Activated CD4-positive, alpha-beta T cell treated with anti-CD3 and anti-CD28 coated beads, Interleukin-2, Interleukin-6, amounts not matched to agents 100 ng/mL and 50 ng/mL, durations not matched to agents 16 hours and 8 hours (primary cell): ENCODE data around the gene MGAT2.
"Not testable (repeated sequence)": the region's sequence is repeated elsewhere in the genome, so short reads cannot be mapped to it uniquely, and the experiment has no call there.

Experiments
- DNase-seq: peaks from one replicate; pipeline ENCODE4 v3.0.0-alpha.2; 2020

Gene MGAT2

GRCh38 chr14:49612671-49613070 lies 7.9 kb upstream of the MGAT2 start:
- DNase-seq = no peak

- no peak for DNase-seq
Measured at GRCh38 chr14:49614196-49614595, 6.4 kb upstream of the MGAT2 start.

- no peak for DNase-seq
Measured at GRCh38 chr14:49615776-49616175, 4.8 kb upstream of the MGAT2 start.

GRCh38 chr14:49617852-49618519 lies 2.6 kb upstream of the MGAT2 start:
- DNase-seq = no peak

DNA sequence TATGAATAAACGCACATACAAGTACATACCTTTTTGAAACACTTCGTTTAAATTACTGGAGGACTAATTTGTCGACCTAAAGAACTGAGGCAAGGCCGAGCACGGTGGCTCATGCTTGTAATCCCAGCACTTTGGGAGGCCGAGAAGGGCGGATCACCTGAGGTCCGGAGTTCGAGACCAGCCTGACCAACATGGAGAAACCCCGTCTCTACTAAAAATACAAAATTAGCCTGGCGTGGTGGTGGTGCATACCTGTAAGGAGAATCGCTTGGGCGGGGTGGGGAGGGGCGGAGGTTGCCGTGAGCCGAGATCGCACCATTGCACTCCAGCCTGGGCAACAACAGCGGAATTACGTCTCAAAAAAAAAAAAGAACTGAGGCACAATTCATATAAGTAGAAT lies 1.3 kb upstream of the MGAT2 start:
- DNase-seq = peak; percentile 11

- no peak for DNase-seq
Measured at GRCh38 chr14:49619730-49620129, 869 bp upstream of the MGAT2 start.

DNA sequence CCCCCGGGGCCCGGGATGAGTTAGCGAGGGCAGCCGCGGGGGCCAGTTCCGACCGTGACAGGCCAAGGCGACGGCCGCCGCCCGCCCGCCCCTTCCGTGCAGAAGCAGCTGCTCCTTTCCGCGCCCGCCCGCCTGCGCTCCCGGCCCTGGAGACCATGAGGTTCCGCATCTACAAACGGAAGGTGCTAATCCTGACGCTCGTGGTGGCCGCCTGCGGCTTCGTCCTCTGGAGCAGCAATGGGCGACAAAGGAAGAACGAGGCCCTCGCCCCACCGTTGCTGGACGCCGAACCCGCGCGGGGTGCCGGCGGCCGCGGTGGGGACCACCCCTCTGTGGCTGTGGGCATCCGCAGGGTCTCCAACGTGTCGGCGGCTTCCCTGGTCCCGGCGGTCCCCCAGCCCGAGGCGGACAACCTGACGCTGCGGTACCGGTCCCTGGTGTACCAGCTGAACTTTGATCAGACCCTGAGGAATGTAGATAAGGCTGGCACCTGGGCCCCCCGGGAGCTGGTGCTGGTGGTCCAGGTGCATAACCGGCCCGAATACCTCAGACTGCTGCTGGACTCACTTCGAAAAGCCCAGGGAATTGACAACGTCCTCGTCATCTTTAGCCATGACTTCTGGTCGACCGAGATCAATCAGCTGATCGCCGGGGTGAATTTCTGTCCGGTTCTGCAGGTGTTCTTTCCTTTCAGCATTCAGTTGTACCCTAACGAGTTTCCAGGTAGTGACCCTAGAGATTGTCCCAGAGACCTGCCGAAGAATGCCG lies 699 bp downstream of the MGAT2 start:
- DNase-seq = peak; percentile 71

- DNase-seq = no peak
Measured at GRCh38 chr14:49622022-49622607, 1.5 kb downstream of the MGAT2 start.

GRCh38 chr14:49623387-49623786 lies 2.8 kb downstream of the MGAT2 start:
- DNase-seq = no peak

DNA sequence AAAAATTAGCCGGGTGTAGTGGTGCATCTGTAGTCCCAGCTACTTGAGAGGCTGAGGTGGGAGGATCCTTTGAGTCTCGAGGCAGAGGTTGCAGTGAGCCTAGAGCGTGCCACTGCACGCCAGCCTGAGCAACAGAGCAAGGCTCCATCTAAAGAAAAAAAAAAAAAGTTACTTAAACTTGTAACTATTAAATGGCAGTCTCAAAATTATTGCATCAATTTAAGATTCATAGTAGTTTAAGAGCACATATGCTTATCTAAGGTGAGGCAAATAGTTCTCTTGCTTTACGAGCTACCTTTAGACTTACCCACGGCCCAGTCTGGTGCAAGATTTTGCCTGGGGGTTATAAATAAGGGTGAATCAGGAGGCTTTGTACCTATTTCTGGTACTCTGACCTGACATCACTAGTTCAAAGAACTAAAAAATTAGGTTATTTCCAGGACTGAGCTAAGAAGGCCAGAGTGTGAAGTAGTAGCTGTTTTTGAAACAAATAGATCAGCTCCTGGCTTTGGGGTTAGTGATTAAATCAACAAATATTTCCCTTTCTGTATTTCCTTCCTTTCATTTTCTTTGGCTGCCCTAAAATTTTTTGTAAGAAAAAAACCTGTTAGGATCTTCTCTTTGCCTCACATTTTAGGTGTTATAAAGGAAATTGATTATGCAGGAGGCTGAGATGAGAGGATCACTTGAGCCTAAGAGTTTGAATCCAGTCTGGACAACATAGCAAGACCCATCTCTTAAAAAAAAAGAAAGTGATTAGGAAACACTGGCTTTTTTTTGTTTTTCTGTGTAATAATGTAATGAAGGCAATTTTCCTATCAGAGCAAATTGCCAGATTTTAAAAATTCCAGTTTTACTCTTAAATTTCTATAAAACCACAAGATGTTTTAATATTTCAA lies 3.6 kb downstream of the MGAT2 start:
- peak; percentile 47 for DNase-seq

GRCh38 chr14:49633640-49634546 lies 13.3 kb downstream of the MGAT2 start:
- peak; percentile 97 for DNase-seq

GRCh38 chr14:49634547-49635334 lies 14.1 kb downstream of the MGAT2 start, which contains the start of gene DNAAF2:
DNAAF2 (minus strand) TSS chr14:49635244; CDS start chr14:49635149, 95 bp downstream.
- peak; percentile 66 for DNase-seq

DNA sequence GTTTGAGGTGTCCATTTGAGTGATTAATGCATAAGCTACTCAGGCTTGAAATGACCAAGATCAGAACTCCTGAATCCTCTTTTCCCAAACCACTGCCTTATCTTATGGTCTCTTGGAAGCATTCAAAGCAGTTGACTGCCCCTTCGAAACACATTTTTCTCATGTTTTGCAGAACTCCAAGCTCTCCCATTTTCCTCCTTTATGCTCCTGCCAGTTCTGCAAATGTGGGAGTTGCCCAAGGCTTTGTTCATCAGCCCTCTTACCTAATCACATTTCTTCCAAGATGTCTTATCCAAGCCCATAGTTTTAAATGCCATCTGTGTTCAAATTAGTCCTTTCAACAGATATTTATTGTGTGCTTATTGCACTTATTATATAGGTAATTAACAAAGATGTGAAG lies 16.3 kb downstream of the MGAT2 start:
- DNase-seq = no peak

DNA sequence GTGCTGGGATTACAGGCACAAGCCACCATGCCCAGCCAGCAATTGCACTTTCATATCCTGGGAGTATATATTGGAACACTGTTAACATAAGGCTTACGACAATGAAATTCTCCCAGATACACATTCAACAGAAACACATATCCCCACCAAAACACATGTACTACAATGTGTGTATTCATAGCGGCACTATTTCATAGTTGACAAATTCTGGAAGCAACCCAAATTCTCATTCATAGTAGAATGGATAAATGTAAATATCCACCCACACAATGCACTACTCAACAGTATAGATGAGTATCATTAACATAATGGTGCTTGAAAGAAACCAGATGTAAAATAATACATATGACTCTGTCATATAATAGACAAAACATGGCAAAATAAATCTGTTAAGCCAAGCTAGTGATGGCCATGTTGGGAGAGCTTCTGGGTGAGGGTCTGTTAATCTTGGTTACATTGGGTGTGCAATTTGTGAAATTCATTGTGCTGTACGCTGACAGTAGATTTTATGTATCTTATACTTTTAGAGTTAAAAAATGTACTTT lies 17.0 kb downstream of the MGAT2 start:
- DNase-seq = no peak

- DNase-seq = no peak
Measured at GRCh38 chr14:49640540-49641417, 20.2 kb downstream of the MGAT2 start.

GRCh38 chr14:49641697-49642129 lies 21.1 kb downstream of the MGAT2 start:
- no peak for DNase-seq

DNA sequence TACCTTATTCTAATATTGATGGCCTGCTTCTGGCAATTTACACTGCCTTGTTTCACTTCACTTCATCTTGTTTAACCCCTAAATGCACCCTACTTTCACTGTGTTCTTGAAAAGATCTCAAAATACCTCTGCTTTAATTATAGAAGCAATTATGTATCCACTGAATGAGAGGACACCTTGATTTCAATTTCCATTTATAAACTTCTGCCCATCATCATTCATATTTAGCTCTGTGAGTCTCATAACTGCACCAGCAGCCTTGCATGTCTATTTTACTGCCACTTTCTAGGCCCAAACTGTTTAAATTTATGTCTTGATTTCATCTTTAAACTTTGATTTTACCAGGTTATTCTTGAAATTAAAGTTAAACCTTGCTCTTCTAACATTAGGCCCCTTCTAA lies 21.6 kb downstream of the MGAT2 start:
- DNase-seq = no peak

- DNase-seq = no peak
Measured at GRCh38 chr14:49653508-49653907, 32.9 kb downstream of the MGAT2 start.

DNA sequence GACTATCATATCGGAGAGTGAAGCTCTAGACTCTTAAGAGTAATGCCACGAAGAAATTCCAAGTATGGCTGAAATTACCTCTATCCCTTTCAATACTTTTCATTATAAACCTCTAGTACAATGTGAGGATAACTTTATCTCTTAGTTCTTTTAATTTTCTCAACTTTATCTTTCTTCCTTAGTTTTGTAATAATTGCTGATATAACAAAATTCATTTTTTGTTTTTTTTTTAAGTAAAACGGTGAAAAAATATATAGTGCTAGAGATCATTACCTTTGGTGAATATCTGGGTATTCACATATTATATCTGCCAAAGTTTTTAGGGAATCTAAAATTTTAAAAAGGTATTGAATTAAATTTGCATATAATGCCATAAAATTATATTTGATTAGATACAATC lies 33.9 kb downstream of the MGAT2 start:
- DNase-seq = no peak

DNA sequence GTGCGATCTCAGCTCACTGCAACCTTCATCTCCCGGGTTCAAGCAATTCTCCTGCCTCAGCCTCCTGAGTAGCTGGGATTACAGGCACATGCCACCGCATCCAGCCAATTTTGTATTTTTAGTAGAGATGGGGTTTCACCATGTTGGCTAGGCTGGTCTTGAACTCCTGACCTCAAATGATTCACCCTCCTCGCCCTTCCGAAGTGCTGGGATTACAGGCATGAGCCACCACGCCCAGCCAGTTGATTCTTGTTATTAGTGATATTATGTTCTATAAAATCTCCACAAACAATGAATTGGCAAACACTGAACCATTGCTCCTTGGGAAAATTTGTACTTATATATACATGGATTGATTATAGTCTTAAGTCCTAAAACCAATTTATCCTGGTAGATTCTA lies 36.9 kb downstream of the MGAT2 start:
- not testable (repeated sequence) for DNase-seq
